Measurements from ENCODE around the gene MOB3A. TPM values are rescaled to one million over a fixed set of nuclear protein-coding genes. Genes with fewer than 3 reads are reported as not detected.

The MOB3A gene
- total RNA-seq, 1 donor from 2014 or later = 15.6 TPM

- ATAC-seq (ENCODE audit: poor library complexity) (no peak), DNase-seq (no peak)
- intact Hi-C loops (cut with DNase I) = loop anchor here (2.0 to 5.0 kb wide), 2 partner anchors 52 to 149 kb away; no protein-coding TSS in a partner anchor
Measured at GRCh38 chr19:2070986-2071673, 25.0 kb downstream of the MOB3A start.

GRCh38 chr19:2070436-2070827 lies 25.7 kb downstream of the MOB3A start:
- DNase-seq = no peak
- ATAC-seq (ENCODE audit: poor library complexity) = no peak
- intact Hi-C loops (cut with DNase I) = loop anchor here (2.0 to 5.0 kb wide), 2 partner anchors 52 to 148 kb away; no protein-coding TSS in a partner anchor

GRCh38 chr19:2064788-2065524 lies 31.2 kb downstream of the MOB3A start:
- intact Hi-C loops (cut with DNase I) = no loop called here
- DNase-seq (peak; percentile 80), ATAC-seq (ENCODE audit: poor library complexity) (peak; percentile 23)

- no peak for ATAC-seq (ENCODE audit: poor library complexity)
- intact Hi-C loops (cut with DNase I) = no loop called here
- DNase-seq = peak; percentile 61
Measured at GRCh38 chr19:2064395-2064787, 31.7 kb downstream of the MOB3A start.

GRCh38 chr19:2063824-2064223 lies 32.3 kb downstream of the MOB3A start:
- DNase-seq = no peak
- ATAC-seq (ENCODE audit: poor library complexity) = no peak
- intact Hi-C loops (cut with DNase I) = no loop called here

GRCh38 chr19:2062770-2063169 lies 33.4 kb downstream of the MOB3A start:
- DNase-seq = no peak
- intact Hi-C loops (cut with DNase I) = no loop called here
- no peak for ATAC-seq (ENCODE audit: poor library complexity)

- ATAC-seq (ENCODE audit: poor library complexity) (no peak), DNase-seq (peak; percentile 36)
- intact Hi-C loops (cut with DNase I) = no loop called here
Measured at GRCh38 chr19:2062389-2062729, 33.8 kb downstream of the MOB3A start.

GRCh38 chr19:2061495-2062388 lies 34.4 kb downstream of the MOB3A start:
- DNase-seq = peak; percentile 100
- ATAC-seq (ENCODE audit: poor library complexity) = peak; percentile 79
- intact Hi-C loops (cut with DNase I) = no loop called here

GRCh38 chr19:2060884-2061494 lies 35.1 kb downstream of the MOB3A start:
- intact Hi-C loops (cut with DNase I) = no loop called here

GRCh38 chr19:2059422-2060201 lies 36.5 kb downstream of the MOB3A start:
- intact Hi-C loops (cut with DNase I) = no loop called here
- peak; percentile 70 for DNase-seq
- ATAC-seq (ENCODE audit: poor library complexity) = peak; percentile 23

More at GRCh38 chr19:2060884-2061494, 35.1 kb downstream of the MOB3A start:
- DNase-seq = peak; percentile 87
- peak; percentile 65 for ATAC-seq (ENCODE audit: poor library complexity)

- DNase-seq (no peak), ATAC-seq (ENCODE audit: poor library complexity) (no peak)
- intact Hi-C loops (cut with DNase I) = no loop called here
Measured at GRCh38 chr19:2058570-2059421, 37.3 kb downstream of the MOB3A start.

GRCh38 chr19:2057484-2058469 lies 38.3 kb downstream of the MOB3A start:
- no peak for ATAC-seq (ENCODE audit: poor library complexity)
- intact Hi-C loops (cut with DNase I) = no loop called here
- peak; percentile 41 for DNase-seq

- DNase-seq (no peak), ATAC-seq (ENCODE audit: poor library complexity) (no peak)
- intact Hi-C loops (cut with DNase I) = no loop called here
Measured at GRCh38 chr19:2056837-2057192, 39.3 kb downstream of the MOB3A start.

- ATAC-seq (ENCODE audit: poor library complexity) = peak; percentile 17
- intact Hi-C loops (cut with DNase I) = no loop called here
Measured at GRCh38 chr19:2055931-2056836, 39.9 kb downstream of the MOB3A start.

GRCh38 chr19:2054763-2055162 lies 41.4 kb downstream of the MOB3A start:
- ATAC-seq (ENCODE audit: poor library complexity) (no peak), DNase-seq (peak; percentile 43)
- intact Hi-C loops (cut with DNase I) = no loop called here

More at GRCh38 chr19:2055931-2056836, 39.9 kb downstream of the MOB3A start:
- peak; percentile 74 for DNase-seq
